AG09309 (cell line): ENCODE results near the gene CNTNAP2.

Experiments
- DNase-seq: peaks from one replicate; pipeline ENCODE4 v3.0.0-alpha.2; 2010; ENCODE audit warnings: low read depth
- H3K4me3 ChIP-seq: 2 replicates; pipeline ENCODE4 v1.5.1; 2011; ENCODE audit warnings: mild to moderate bottlenecking, low read depth, low read length, moderate library complexity; ENCODE audit not compliant: control insufficient read depth
- TF ChIP-seq, protein P1 (sequence below): IDR thresholded peaks from 2 replicates; pipeline ENCODE4 v1.5.1; 2011; ENCODE audit warnings: mild to moderate bottlenecking, low read depth, low read length, inconsistent platforms; ENCODE audit not compliant: insufficient read depth, control insufficient read depth; ENCODE audit errors: missing control alignments

CNTNAP2 gene

DNA sequence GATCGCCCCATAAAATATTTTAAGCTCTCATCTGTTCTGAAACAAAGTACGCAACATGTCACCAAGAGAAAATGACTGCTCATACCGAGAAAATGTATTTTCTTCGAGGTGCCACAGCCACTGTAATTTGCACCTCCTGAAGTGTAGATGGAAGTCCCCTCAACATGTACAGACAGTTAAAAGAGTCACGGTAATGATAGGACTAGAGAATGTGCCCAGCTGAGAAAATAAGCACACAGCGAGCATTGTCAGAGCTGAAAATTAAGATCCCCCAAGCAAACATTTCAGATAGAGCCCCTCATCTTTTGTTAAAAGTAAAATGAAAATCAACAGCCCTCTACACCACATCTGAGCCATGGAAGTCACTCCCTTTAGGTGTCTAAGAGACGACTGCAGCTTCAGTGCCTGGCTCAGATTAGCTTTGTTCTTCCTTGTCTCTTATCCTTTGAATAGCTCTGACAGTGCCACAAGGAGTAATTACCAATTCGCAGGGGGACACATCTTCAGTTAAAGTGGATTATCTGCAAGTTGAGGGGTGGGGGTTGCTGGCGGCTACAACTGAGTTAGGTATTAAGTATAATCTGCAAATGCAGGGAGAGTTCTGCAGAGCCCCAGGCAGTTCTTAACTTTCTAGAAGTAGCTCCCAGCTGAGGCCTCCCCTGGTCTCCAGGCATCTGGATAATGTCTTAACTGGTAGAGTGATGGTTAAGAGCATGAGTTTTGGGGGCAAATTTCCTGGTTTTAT lies 2251.3 kb downstream of the CNTNAP2 start:
- H3K4me3 ChIP-seq: no peak overlapping the region
- DNase-seq: no peak
- TF ChIP-seq, protein P1, sequence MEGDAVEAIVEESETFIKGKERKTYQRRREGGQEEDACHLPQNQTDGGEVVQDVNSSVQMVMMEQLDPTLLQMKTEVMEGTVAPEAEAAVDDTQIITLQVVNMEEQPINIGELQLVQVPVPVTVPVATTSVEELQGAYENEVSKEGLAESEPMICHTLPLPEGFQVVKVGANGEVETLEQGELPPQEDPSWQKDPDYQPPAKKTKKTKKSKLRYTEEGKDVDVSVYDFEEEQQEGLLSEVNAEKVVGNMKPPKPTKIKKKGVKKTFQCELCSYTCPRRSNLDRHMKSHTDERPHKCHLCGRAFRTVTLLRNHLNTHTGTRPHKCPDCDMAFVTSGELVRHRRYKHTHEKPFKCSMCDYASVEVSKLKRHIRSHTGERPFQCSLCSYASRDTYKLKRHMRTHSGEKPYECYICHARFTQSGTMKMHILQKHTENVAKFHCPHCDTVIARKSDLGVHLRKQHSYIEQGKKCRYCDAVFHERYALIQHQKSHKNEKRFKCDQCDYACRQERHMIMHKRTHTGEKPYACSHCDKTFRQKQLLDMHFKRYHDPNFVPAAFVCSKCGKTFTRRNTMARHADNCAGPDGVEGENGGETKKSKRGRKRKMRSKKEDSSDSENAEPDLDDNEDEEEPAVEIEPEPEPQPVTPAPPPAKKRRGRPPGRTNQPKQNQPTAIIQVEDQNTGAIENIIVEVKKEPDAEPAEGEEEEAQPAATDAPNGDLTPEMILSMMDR: no peak

DNA sequence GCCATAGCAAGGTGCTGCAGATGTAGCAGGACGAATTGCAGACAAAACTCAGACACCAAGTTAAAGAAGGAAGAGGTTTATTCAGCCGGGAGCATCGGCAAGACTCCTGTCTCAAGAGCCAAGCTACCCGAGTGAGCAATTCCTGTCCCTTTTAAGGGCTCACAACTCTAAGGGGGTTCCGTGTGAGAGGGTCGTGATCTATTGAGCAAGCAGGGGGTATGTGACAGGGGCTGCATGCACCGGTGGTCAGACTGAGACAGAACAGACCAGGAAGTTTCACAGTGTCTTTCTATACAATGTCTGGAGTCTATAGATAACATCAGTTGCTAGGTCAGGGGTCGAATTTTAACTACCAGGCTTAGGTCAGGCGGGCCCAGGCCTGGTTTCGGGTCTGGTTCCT lies 2252.0 kb downstream of the CNTNAP2 start:
- TF ChIP-seq, protein P1: no peak
- DNase-seq: no peak
- no peak overlapping the region for H3K4me3 ChIP-seq

DNA sequence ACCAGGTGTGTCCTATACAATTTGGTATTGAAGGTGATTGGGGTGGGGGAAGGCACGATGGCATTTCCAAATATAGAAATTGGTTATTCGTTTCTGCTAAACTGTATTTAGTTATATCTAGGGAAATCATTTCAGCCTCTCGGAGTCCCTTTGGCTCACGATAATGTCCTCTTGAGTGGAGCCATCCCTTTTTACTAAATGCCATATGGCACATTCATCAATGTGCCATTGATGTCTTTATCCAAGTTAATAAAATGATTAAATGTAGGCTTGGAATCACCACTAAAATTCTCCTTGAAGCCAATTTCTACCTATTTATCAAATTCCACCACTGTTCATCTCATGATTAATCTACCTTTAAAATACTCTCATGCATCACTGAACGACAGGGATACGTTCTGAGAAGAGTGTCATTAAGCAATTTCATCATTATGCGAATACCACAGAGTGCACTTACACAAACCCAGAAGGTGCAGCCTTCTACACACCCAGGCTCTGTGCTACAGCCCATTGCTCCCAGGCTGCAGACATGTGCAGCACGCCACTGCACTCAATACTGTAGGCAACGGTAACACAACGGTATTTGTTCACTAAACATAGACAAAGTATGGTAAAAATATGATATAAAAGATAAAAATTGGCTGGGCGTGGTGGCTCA lies 2254.8 kb downstream of the CNTNAP2 start:
- TF ChIP-seq, protein P1: no peak
- DNase-seq: no peak
- H3K4me3 ChIP-seq: no peak overlapping the region

DNA sequence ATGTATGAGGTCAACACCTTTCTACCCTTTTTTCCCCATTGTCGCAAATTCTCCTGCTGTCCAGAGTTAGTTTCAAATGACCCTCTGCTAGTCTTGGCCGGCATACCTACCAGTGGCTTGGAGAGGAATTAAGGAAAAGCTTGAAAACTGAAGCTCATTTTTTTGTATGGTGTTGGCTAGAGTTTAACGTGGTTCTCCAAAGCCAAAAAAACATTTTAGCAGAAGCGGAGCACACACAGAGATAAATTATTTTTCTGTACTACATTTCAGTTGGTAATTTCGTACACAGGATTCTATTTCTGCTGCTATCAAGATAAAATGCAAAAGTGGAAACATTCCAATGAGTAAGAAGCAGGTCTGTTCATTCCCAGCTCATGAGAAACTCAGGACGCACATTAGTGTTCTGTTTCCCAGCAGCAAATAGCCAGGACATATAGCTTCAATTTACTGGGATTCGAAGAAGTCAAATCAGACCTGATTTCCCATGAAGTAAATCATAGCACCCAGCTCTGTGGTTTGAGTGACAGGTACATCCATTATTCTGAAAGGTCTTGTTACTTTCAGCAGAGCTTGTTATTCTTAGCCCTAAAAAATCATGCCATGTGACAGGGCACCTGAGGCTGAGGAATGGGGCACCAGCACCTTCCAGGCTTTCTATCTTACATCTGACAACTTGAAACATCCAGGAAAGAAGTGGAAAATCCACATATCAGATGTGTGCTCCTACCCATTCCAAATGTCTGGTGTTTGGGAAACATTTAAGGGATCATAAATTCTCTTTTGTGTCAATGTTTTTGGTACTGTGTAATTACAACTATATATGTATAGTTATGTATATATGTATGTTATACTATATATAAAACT lies 2258.0 kb downstream of the CNTNAP2 start:
- no peak for DNase-seq
- TF ChIP-seq, protein P1: no peak
- H3K4me3 ChIP-seq: no peak overlapping the region

DNA sequence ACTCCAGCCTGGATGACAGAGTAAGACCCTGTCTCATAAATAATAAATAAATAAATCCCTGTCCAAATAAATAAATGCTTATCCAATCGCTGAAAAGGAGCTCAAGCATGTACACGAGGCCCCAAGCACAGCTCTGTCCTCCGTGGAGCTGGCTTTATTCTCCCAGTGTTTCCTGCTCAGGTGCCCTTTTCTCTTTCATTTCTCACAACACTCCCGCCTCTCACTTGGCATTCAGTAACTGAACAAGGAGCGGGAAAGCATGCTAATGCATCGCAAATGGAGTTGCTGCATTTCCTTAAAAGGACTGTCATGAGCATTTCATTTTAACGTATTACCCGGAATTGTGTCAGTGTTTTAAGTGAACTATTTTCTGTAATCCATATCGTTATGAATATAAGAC lies 2263.1 kb downstream of the CNTNAP2 start:
- TF ChIP-seq, protein P1: no peak
- no peak for DNase-seq
- H3K4me3 ChIP-seq: no peak overlapping the region

DNA sequence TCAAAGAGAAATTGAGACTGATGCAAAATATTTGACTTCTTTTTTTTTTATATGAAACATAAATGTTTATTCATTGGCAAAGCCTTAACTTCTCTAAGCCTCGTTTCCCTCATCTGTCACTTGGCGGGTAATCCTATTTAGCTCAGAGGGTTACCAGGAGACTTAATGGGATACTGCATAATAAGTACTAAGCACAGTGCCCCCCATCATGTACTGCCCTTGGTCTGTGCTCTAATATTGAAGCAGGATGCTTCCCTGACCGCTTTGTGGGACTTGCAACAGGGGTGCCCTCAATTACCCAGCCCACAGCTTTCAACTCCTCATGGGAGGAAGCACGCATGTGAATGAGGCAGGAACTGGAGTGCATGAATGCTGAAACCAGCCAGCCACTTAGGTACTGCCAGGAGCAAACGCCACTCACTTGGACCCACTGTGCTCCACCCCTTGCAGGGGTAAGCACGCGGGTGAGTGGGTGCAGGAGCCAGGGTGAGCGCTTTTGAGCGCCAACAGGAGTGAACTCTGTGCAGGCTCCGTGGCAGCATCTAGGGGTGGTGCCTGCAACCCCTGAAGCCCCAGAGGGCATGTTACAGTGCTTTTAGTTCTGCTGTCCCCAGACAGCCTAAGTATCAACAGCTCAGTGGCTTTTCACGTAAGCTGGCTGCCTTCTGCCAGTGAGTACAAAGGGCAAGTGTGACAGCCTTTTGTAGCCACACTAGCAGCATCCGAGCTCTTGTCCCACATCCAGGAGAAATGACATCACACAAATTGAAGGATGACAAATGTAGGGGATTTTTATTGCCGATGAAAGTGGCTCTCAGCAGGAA lies 2264.2 kb downstream of the CNTNAP2 start:
- no peak for DNase-seq
- TF ChIP-seq, protein P1: no peak
- no peak overlapping the region for H3K4me3 ChIP-seq
